HepG2 (cell line): Measurements from ENCODE around the gene KCNE2. TPM values are rescaled to one million over a fixed set of nuclear protein-coding genes. Genes with fewer than 3 reads are reported as not detected.
A peak's percentile ranks its signal among the peaks of the same experiment; 100 is the strongest.
"Not testable (repeated sequence)": the region's sequence is repeated elsewhere in the genome, so short reads cannot be mapped to it uniquely, and the experiment has no call there.

ENCODE experiments used
- ATAC-seq: fragments of 200-7000 bp; cut with Tn5 transposase; 3 replicates; pipeline ENCODE4 v1.9.1; 2020; ENCODE audit warnings: mild to moderate bottlenecking, moderate library complexity
- BruUV-seq: library from RNA; stranded (reverse); fragments of 400-500 nt; replicated peaks from 2 replicates; lab custom pipeline; 2021; lab: Mats Ljungman, UMichigan
- CTCF ChIA-PET: fragments of 300-600 bp; formaldehyde crosslinking; extraction: SDS; loops from one replicate; lab custom pipeline; 2021; ENCODE audit warnings: low total read pairs, inconsistent platforms, low intra/inter-chr PET ratio; lab: Yijun Ruan, JAX
- POLR2A ChIA-PET: fragments of 350-600 bp; sonication (Branson Sonifier 250); formaldehyde crosslinking; loops from one replicate; lab custom pipeline; 2020; ENCODE audit warnings: antibody characterized with exemption, inconsistent platforms; lab: Yijun Ruan, JAX
- DNase-seq: peaks from one replicate; pipeline ENCODE4 v3.0.0-alpha.2; 2015; ENCODE audit warnings: low spot score
- FAIRE-seq: peaks from 3 replicates; lab custom pipeline; 2011; peaks lifted over from hg19 to GRCh38; lab: Jason Lieb, UNC
- H2AFZ ChIP-seq: one replicate; pipeline ENCODE4 v1.6.1; 2011; ENCODE audit warnings: low read length, inconsistent platforms
- H3K27ac ChIP-seq: fragments of 300-600 bp; 3 replicates; pipeline ENCODE4 v1.8.0; 2011; ENCODE audit warnings: mixed run types, mild to moderate bottlenecking, mixed read lengths, low read length, inconsistent platforms; ENCODE audit not compliant: insufficient read depth; ENCODE audit errors: extremely low read length
- H3K27me3 ChIP-seq, 2 experiments: fragments of 200-600 bp in 1 of 2; 2 replicates in 1 of 2; 3 replicates in 1 of 2; pipeline versions ENCODE4 v1.6.0 to v1.8.0; 2011; ENCODE audit warnings: low read length in 2 of 2, mild to moderate bottlenecking in 2 of 2, moderate library complexity in 2 of 2, inconsistent platforms in 1 of 2; ENCODE audit not compliant: insufficient read depth in 2 of 2, control insufficient read depth in 1 of 2
- H3K36me3 ChIP-seq, 2 experiments: fragments of 200-600 bp in 1 of 2; replicated peaks in 1 of 2; 2 replicates in 1 of 2; 3 replicates in 1 of 2; pipeline versions ENCODE4 v1.5.1 to v1.8.0; 2011; ENCODE audit warnings: low read length in 2 of 2, inconsistent platforms in 1 of 2; ENCODE audit not compliant: insufficient read depth in 2 of 2, control insufficient read depth in 1 of 2
- H3K4me1 ChIP-seq: 2 replicates; pipeline ENCODE4 v1.5.1; 2012; ENCODE audit warnings: low read length, inconsistent platforms; ENCODE audit not compliant: insufficient read depth
- H3K4me2 ChIP-seq: 2 replicates; pipeline ENCODE4 v1.6.0; 2011; ENCODE audit warnings: low read depth, low read length, inconsistent platforms
- H3K4me3 ChIP-seq, 3 experiments: fragments of 200-600 bp in 1 of 3; sonication (generic), shearing (Covaris generic) in 1 of 3; replicated peaks in 1 of 3; 2 replicates each; pipeline ENCODE4 v1.5.1; 2011 to 2016; ENCODE audit warnings: low read length in 3 of 3, inconsistent platforms in 2 of 3, low read depth in 2 of 3, mild to moderate bottlenecking in 2 of 3, control low read depth in 1 of 3, mixed read lengths in 1 of 3; ENCODE audit not compliant: insufficient read depth in 1 of 3
- H3K79me2 ChIP-seq: one replicate; pipeline ENCODE4 v1.6.1; 2011; ENCODE audit warnings: low read length, inconsistent platforms; ENCODE audit not compliant: insufficient read depth
- H3K9ac ChIP-seq: 2 replicates; pipeline ENCODE4 v1.6.0; 2011; ENCODE audit warnings: mild to moderate bottlenecking, low read depth, low read length, inconsistent platforms; ENCODE audit not compliant: insufficient read depth
- H3K9me3 ChIP-seq: 2 replicates; pipeline ENCODE4 v1.5.1; 2012; ENCODE audit warnings: mild to moderate bottlenecking, low read length
- H4K20me1 ChIP-seq: 2 replicates; pipeline ENCODE4 v1.6.0; 2011; ENCODE audit warnings: inconsistent platforms, mild to moderate bottlenecking, low read length, moderate library complexity; ENCODE audit not compliant: insufficient read depth
- WGBS: methylation state at CpG from one replicate; pipeline ENCODE4 v1.1.6; 2017; ENCODE audit warnings: low lambda C conversion rate; 5-methylcytosine and 5-hydroxymethylcytosine counted together
- in situ Hi-C: cut with HindIII; loops from 2 replicates; pipeline ENCODE4 v1.10.0; 2017; ENCODE audit warnings: low pct_unique_long_range_greater_than_20kb; ENCODE audit not compliant: extremely low pct_ligation_motif_present
- intact Hi-C: fragments of 100-400 bp; cut with micrococcal nuclease; formaldehyde crosslinking; loops from one replicate; pipeline ENCODE4 v1.10.0; 2022; ENCODE audit not compliant: unreplicated experiment
- polyA plus RNA-seq, 8 experiments: library from polyadenylated mRNA; depleted of rRNA in 3 of 8; stranded (reverse) in 7 of 8; unstranded in 1 of 8; fragments of >200 nt; fragmentation: Illumina TruSeq in 4 of 8; extraction: Trizol in 4 of 8; gene quantifications; 2 replicates each; pipeline versions ENCODE4 v1.2.1 to v1.2.3, GENCODE V29; 2011 to 2016; ENCODE audit warnings: low read depth in 4 of 8, missing spikeins in 1 of 8, mixed read lengths in 1 of 8; ENCODE audit not compliant: insufficient read depth in 1 of 8
- total RNA-seq, 5 experiments: library from RNA; depleted of rRNA; stranded (reverse); fragments of >200 nt; fragmentation: Illumina TruSeq; extraction: Trizol; gene quantifications; 2 replicates each; pipeline ENCODE4 v1.2.3, GENCODE V29; 2016; ENCODE audit warnings: low read depth in 1 of 5

The KCNE2 gene
- total and polyA plus RNA-seq, 2 of the 13 experiments (the other 11 are each of a cell fraction or from before 2014, with no cell fraction given): not detected

DNA sequence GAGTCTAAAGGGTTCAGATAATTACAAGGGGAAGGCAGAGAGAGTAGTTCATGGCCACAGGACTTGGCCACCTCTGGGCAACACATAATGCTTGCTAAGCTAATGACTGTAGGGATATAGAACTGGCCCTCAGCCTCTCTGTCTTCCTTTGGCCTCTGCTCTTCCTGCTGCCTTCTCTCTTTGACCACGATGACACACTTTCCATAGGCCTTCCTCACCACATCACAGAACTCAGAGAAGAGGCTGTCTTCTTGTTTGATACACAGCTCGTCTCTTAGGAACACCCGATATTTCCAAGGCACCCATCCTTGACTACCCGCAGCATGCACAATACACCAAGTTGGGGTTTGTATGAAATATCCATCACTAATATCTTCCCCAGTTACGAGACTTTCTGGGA, 36.7 kb downstream of the KCNE2 start:
- FAIRE-seq, DNase-seq, H3K27ac ChIP-seq, H4K20me1 ChIP-seq, H3K9me3 ChIP-seq, H3K9ac ChIP-seq, CTCF ChIA-PET, POLR2A ChIA-PET, H3K27me3 ChIP-seq, H3K4me2 ChIP-seq, H3K4me1 ChIP-seq, ATAC-seq, H2AFZ ChIP-seq, BruUV-seq, intact Hi-C loops, in situ Hi-C loops, H3K4me3 ChIP-seq, H3K36me3 ChIP-seq, H3K79me2 ChIP-seq: not testable (repeated sequence)
- no CpG with 5 or more reads among the region's 5 CpGs for WGBS

DNA sequence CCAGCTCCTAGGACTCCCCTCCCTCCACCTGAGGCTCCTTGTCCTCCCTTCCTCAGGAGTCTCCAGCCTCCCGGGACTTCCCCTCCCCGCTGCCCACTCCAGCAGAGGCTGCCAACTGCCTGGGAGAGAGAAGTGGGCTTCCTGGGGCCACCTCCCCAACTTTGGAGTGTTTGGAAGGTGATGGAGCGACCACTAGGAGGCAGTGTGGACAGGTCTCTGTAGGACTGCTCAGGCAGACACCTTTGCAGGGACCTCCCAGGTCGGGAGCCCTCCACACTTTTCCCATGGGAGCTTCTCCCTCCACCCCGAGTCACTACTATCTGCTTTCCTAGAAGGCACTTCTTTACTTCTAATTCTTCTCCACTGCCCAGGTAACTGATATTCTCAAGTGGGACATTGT, 40.9 kb downstream of the KCNE2 start:
- H3K27ac ChIP-seq, H4K20me1 ChIP-seq, H2AFZ ChIP-seq, H3K4me1 ChIP-seq, FAIRE-seq, H3K9ac ChIP-seq, POLR2A ChIA-PET, intact Hi-C loops, H3K4me2 ChIP-seq, DNase-seq, H3K27me3 ChIP-seq, in situ Hi-C loops, BruUV-seq, H3K9me3 ChIP-seq, CTCF ChIA-PET, H3K79me2 ChIP-seq, H3K36me3 ChIP-seq, H3K4me3 ChIP-seq: not testable (repeated sequence)
- no CpG with 5 or more reads among the region's 5 CpGs for WGBS
- ATAC-seq: peak; percentile 64

DNA sequence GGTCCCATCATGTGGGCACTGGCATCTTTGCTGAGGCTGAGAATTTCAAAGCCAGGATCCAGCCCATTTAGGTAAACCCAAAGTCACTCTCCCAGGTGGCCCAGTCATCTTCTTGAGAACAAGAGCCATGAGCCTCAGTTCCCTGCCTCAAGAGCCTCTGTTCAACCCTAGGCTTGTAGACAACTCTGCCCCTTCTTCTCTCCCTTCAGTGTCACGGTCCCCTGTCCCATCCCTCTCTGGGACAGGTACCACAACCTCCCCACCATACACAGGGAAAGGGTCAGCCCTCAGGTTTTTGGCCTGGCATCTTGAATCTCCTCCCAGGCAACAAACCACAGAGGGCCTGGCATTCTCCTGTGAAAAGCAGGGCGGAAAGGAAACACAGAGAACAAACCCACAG, 41.9 kb downstream of the KCNE2 start:
- H3K79me2 ChIP-seq, FAIRE-seq, H3K4me2 ChIP-seq, H3K27me3 ChIP-seq, intact Hi-C loops, POLR2A ChIA-PET, H3K27ac ChIP-seq, in situ Hi-C loops, H3K4me1 ChIP-seq, H2AFZ ChIP-seq, H3K9ac ChIP-seq, H3K4me3 ChIP-seq, H3K36me3 ChIP-seq, H4K20me1 ChIP-seq, ATAC-seq, BruUV-seq, H3K9me3 ChIP-seq, CTCF ChIA-PET, DNase-seq: not testable (repeated sequence)
- no CpG with 5 or more reads among the region's 2 CpGs for WGBS

DNA sequence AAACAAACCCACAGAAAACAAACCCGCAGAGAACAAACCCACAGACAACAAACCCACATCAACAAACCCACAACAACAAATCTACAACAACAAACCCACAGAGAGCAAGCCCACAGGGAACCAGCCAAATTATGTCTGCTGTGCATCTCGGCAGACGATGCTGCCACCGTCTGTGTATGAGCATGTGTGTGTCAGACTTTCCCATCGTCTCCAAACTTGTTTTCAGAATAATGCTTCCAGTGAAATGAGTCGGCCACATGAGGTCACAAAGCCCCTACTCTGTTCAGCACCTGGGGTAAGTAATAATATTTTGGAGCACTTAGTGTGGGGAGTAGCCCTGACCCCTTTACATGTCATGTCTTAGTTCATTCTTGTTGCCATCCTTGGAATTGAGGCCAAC, 42.3 kb downstream of the KCNE2 start:
- in situ Hi-C loops, H3K9me3 ChIP-seq, H3K27me3 ChIP-seq, DNase-seq, ATAC-seq, H2AFZ ChIP-seq, intact Hi-C loops, H3K27ac ChIP-seq, H3K4me3 ChIP-seq, H3K4me1 ChIP-seq, FAIRE-seq, CTCF ChIA-PET, BruUV-seq, POLR2A ChIA-PET, H3K36me3 ChIP-seq, H3K4me2 ChIP-seq, H3K79me2 ChIP-seq, H4K20me1 ChIP-seq, H3K9ac ChIP-seq: not testable (repeated sequence)
- WGBS: no CpG with 5 or more reads among the region's 6 CpGs
